ENCODE results near the gene OR10A4.

- TF ChIP-seq CTCF (conservative IDR thresholded peaks at IDR 0.05; ENCODE audit: low read depth, low read length), result no peak
- no peak for TF ChIP-seq EZH2 (IDR thresholded peaks at IDR 0.05; ENCODE audit: borderline replicate concordance, low read depth, low read length, poor library complexity, severe bottlenecking)
These were observed 34.7 kb upstream of the OR10A4 start for GRCh38 chr11:6841694-6842093.

All from A673 (cell line).